ENCODE measurements around the gene TNRC18. TPM values are rescaled to one million over a fixed set of nuclear protein-coding genes. Genes with fewer than 3 reads are reported as not detected.
A peak's percentile ranks its signal among the peaks of the same experiment; 100 is the strongest.

Gene TNRC18
- total RNA-seq, 3 donors from 2014 or later (not counting 1 experiment from before 2014, with no cell fraction given), result 111 to 127 (median 124) TPM

GRCh38 chr7:5351507-5352265 is 71.9 kb downstream of the TNRC18 start:
- Mint-ChIP-seq H3K9me3 (no peaks in the 10 kb centered on the region), H3K27me3 (ENCODE audit: low read depth in 2 of 2) (no peaks in the 10 kb centered on the region), H3K27ac (peak overlapping the region; percentile 16 to 45), H3K36me3 (no peaks in the 10 kb centered on the region), H3K4me3 (no peak overlapping the region), H3K4me1 (peaks cover 27 to 46% of the 10 kb centered on the region in 2 donors)
- H3K27me3 ChIP-seq (ENCODE audit: control insufficient read depth, insufficient read depth, low read length), result no peaks in the 10 kb centered on the region
- no peak overlapping the region for H3K27ac ChIP-seq (ENCODE audit: low read length)
- intact Hi-C loops (cut with micrococcal nuclease), result no loop called here
- TF ChIP-seq CTCF (IDR thresholded peaks at IDR 0.05), result no peak
- peaks cover 44% of the 10 kb centered on the region for H3K36me3 ChIP-seq (ENCODE audit: control insufficient read depth, insufficient read depth, low read length)
- ATAC-seq (no peak), DNase-seq (no peak)
- no peak overlapping the region for H3K4me3 ChIP-seq (ENCODE audit: low read length)
- no peaks in the 10 kb centered on the region for H3K9me3 ChIP-seq (ENCODE audit: control insufficient read depth, insufficient read depth, low read length)
- H3K4me1 ChIP-seq (ENCODE audit: control insufficient read depth, insufficient read depth, low read length), result peaks cover 42% of the 10 kb centered on the region
- 96% methylated on average over 35 of the region's 35 CpGs for WGBS (ENCODE audit: insufficient coverage)

GRCh38 chr7:5350600-5351385 is 72.8 kb downstream of the TNRC18 start:
- no peaks in the 10 kb centered on the region for H3K36me3 Mint-ChIP-seq
- H3K36me3 ChIP-seq (ENCODE audit: control insufficient read depth, insufficient read depth, low read length), result peaks cover 42% of the 10 kb centered on the region
- WGBS (ENCODE audit: insufficient coverage), result 96% methylated on average over 23 of the region's 23 CpGs

GRCh38 chr7:5350174-5350463 is 73.5 kb downstream of the TNRC18 start:
- Histone ChIP-seq H3K9me3 (ENCODE audit: control insufficient read depth, insufficient read depth, low read length) (no peaks in the 10 kb centered on the region), H3K4me3 (ENCODE audit: low read length) (no peak overlapping the region), H3K27me3 (ENCODE audit: control insufficient read depth, insufficient read depth, low read length) (no peaks in the 10 kb centered on the region), H3K36me3 (ENCODE audit: control insufficient read depth, insufficient read depth, low read length) (peaks cover 45% of the 10 kb centered on the region), H3K27ac (ENCODE audit: low read length) (no peak overlapping the region), H3K4me1 (ENCODE audit: control insufficient read depth, insufficient read depth, low read length) (peaks cover 28% of the 10 kb centered on the region)
- DNase-seq (no peak), ATAC-seq (no peak)
- 97% methylated on average over 15 of the region's 15 CpGs for WGBS (ENCODE audit: insufficient coverage)
- TF ChIP-seq CTCF (IDR thresholded peaks at IDR 0.05), result no peak
- Mint-ChIP-seq H3K36me3 (no peaks in the 10 kb centered on the region), H3K27me3 (ENCODE audit: low read depth in 2 of 2) (no peaks in the 10 kb centered on the region), H3K27ac (no peak overlapping the region), H3K4me3 (no peak overlapping the region), H3K4me1 (peaks cover 23 to 35% of the 10 kb centered on the region in 2 donors), H3K9me3 (no peaks in the 10 kb centered on the region)
- intact Hi-C loops (cut with micrococcal nuclease), result no loop called here

More at GRCh38 chr7:5350600-5351385, 72.8 kb downstream of the TNRC18 start:
- no peak for TF ChIP-seq CTCF (IDR thresholded peaks at IDR 0.05)
- H3K4me3 Mint-ChIP-seq, result no peak overlapping the region
- no peak overlapping the region for H3K4me3 ChIP-seq (ENCODE audit: low read length)
- intact Hi-C loops (cut with micrococcal nuclease), result no loop called here
- H3K9me3 Mint-ChIP-seq, result no peaks in the 10 kb centered on the region
- H3K27me3 Mint-ChIP-seq (ENCODE audit: low read depth in 2 of 2), result no peaks in the 10 kb centered on the region
- H3K27ac Mint-ChIP-seq, result peak overlapping the region in 1 of 2 donors; percentile 43
- no peak for DNase-seq
- no peak for ATAC-seq
- H3K9me3 ChIP-seq (ENCODE audit: control insufficient read depth, insufficient read depth, low read length), result no peaks in the 10 kb centered on the region
- no peaks in the 10 kb centered on the region for H3K27me3 ChIP-seq (ENCODE audit: control insufficient read depth, insufficient read depth, low read length)
- peaks cover 27 to 40% of the 10 kb centered on the region in 2 donors for H3K4me1 Mint-ChIP-seq
- H3K27ac ChIP-seq (ENCODE audit: low read length), result no peak overlapping the region
- H3K4me1 ChIP-seq (ENCODE audit: control insufficient read depth, insufficient read depth, low read length), result peaks cover 35% of the 10 kb centered on the region

Measured in natural killer cell (primary cell).